SH-SY5Y (cell line): ENCODE measurements around the gene DSCAML1.

Experiments
- GATA2 ChIP-seq: IDR thresholded peaks from 2 replicates; pipeline ENCODE4 v1.6.1; 2011; ENCODE audit warnings: mild to moderate bottlenecking, low read depth, low read length
- GATA3 ChIP-seq: IDR thresholded peaks from 2 replicates; pipeline ENCODE4 v1.6.1; 2011; ENCODE audit warnings: low read depth, mild to moderate bottlenecking, low read length, moderate library complexity

- TF ChIP-seq GATA2 (no peak), GATA3 (no peak)
Observed at GRCh38 chr11:117392001-117392690, 404.9 kb downstream of the DSCAML1 start.
